LNCAP (cell line): Measurements from ENCODE around the gene DPP4.

Source experiments
- TF ChIP-seq, protein P1 (sequence below): fragments of 450-650 bp; IDR thresholded peaks from 2 replicates; pipeline ENCODE4 v1.5.1; 2017; ENCODE audit warnings: mild to moderate bottlenecking

Gene DPP4

DNA sequence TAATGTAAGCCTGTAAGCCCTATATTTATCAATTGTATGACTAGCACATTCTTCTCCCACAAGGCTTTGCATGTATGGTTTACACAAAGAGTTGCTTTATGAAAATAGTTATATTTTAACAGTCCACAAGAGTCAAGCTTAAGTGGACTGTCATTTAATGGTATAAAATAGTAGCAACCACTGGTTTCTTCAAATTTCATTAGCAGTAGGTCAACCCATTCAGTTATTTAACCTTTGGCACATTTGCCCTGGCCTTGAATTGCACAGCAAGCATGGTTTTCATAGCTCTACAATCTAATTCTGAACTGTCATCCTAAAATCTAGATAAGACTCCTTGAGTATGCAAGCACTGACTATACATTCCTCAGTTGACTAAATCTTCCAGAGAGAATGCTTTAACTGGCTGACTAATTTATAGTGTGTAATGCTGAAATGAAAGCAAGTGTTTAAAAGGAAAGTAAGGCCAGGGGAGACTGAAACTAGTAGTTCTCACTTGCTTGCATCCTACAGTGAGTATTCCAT lies 1.8 kb downstream of the DPP4 start:
- TF ChIP-seq, protein P1, sequence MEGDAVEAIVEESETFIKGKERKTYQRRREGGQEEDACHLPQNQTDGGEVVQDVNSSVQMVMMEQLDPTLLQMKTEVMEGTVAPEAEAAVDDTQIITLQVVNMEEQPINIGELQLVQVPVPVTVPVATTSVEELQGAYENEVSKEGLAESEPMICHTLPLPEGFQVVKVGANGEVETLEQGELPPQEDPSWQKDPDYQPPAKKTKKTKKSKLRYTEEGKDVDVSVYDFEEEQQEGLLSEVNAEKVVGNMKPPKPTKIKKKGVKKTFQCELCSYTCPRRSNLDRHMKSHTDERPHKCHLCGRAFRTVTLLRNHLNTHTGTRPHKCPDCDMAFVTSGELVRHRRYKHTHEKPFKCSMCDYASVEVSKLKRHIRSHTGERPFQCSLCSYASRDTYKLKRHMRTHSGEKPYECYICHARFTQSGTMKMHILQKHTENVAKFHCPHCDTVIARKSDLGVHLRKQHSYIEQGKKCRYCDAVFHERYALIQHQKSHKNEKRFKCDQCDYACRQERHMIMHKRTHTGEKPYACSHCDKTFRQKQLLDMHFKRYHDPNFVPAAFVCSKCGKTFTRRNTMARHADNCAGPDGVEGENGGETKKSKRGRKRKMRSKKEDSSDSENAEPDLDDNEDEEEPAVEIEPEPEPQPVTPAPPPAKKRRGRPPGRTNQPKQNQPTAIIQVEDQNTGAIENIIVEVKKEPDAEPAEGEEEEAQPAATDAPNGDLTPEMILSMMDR = no peak

DNA sequence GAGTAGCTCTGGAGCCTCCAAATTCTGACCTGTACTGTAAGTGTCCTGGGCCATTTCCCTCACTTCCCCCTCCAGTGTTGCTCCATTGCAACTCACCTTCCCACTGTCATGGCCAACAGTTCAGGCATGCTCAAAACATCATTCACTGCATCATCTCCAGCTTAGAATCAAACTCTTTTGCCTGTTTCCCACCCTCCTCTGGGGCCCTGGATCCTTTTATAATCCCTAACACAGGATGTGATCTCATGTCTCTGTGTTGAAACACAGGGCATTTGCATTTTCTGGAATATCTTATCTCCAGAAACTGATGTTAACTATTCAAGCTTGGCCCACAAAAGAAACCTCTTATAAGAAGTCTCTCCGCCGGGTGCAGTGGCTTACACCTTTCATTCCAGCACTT lies 3.0 kb downstream of the DPP4 start:
- TF ChIP-seq, protein P1 = no peak

DNA sequence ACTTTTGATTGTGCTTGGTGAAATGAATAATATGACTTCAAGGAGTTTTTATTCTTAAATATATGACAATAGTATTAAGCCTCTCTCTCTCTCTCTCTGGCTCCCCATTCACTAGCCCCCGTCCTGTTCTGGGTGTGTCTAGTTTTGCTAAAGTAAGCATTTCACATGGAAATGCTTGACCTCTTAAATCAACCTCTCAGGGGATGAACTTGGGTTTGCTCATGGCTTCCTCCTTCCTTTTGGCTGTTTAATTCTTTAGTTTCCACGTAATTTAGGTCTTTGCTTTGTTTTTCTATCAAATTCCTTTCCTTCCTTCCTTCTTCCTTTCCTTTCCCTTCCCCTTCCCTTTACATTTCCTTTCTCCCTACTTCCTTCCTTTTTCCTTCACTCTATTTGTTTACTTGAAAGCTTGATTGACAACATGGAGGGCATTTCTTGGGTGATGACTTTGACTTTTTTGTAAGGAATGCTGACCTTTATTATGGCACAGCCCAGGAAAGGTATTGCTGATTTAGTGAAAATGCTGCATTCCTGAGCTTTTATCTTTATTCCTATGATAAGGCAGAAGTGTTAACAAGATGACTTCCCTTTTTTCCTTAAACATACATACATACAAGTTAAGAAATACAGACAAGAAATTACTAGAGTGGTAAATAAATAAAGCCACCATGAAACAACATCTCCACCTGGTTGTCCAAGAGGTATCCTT lies 3.6 kb downstream of the DPP4 start:
- TF ChIP-seq, protein P1 = no peak

DNA sequence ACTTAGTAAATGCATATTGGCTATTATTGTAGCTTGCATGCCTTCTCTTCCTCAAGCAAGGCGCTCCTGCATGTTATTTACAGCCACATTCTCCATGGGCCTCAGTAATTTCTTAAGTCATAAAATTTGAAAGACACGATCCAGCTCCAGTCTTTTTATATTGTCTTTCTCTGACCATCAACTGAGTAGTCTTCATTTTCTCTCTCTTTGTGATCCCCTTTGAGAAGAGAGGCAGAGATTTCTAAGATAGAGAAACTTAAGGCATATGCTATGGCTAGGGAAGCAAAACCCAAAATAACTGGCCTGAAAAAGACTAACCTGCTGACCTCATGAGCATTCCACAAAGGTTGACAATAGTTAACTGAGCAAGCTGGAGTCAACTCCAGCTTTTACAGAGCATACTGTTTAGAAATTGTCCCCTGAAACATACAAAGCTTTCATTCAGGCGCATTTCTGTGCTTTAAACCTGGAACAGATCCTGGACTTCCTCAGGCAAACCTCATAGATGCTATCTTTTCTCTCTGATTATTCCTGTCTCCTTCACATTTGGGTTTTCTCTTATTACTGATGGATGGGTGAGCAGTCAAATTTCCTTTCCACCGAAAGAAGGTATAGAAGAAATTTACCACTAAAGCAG lies 4.6 kb downstream of the DPP4 start:
- TF ChIP-seq, protein P1 = no peak

DNA sequence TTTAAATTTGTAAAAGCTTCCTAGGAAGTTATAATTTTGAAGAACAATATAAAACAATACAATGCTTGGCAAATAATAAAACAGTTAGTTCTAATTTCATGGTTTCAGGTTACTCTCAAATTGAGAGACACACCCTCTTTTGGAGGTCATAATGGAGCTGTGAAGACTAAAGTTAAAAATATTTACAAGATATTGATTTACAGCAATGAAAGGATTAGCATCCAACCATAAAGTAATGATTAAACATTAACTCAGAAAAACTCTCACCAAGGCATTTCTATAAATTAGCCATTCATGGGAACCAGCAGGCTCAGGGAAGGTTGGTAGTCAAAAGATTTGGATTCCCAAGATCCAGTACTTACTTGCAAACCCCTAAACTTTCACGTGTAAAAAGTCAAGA lies 6.4 kb downstream of the DPP4 start:
- TF ChIP-seq, protein P1 = no peak

DNA sequence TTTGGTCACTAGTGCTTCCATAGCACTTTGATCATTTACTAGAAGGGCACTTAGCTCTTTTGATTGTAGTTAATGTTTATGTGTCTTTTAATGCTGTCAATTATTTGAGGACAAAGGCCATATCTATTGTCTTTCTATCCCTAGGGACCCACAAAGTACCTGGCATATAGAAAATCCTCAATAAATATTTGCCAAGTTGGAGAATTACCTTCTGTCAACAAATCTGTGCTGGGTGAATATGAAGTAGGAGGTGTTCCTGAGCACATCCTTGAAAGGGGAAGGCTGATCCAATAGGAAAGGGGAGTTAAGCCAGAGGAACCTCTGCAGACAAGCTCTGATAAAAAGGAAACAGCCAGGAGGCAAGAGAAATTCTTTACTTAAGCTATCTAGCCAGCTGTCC lies 8.2 kb downstream of the DPP4 start:
- TF ChIP-seq, protein P1 = no peak

DNA sequence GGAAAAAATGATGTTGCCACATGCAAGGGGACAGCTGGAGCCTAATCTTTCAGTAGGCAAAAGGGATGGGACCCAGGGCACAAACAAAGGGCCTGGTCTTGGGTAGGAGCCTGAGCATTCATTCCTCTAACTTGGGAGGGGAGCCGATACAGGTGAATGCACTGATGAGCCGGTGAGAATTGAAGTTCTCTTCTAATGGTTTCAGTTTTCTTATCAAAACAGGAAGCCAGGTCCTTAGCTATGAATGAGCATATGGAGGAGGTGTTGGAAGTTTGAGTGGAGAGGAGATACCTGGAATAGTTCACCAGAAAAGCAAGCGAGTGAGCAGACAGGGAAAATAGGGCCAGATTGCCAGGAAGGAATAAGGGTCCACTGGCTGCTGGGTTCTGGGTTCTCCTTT lies 10.1 kb downstream of the DPP4 start:
- TF ChIP-seq, protein P1 = no peak
